KMS-11 (cell line): ENCODE measurements around the gene PLXNB2.

Experiments used
- H2AFZ ChIP-seq: fragments of 200-600 bp; sonication (generic); 2 replicates; pipeline ENCODE4 v1.6.1; 2016; ENCODE audit warnings: antibody characterized with exemption, mixed run types, low read depth
- H3K27ac ChIP-seq: fragments of 200-600 bp; sonication (generic); 2 replicates; pipeline ENCODE4 v1.6.1; 2016; ENCODE audit warnings: mild to moderate bottlenecking, mixed run types
- H3K27me3 ChIP-seq: fragments of 200-600 bp; sonication (generic); 2 replicates; pipeline ENCODE4 v1.6.1; 2017; ENCODE audit warnings: mild to moderate bottlenecking, low read depth, mixed run types, moderate library complexity; ENCODE audit not compliant: insufficient read depth
- H3K36me3 ChIP-seq: fragments of 200-600 bp; sonication (generic); 2 replicates; pipeline ENCODE4 v1.6.1; 2017; ENCODE audit warnings: mild to moderate bottlenecking, mixed run types; ENCODE audit not compliant: insufficient read depth
- H3K4me1 ChIP-seq: fragments of 200-600 bp; sonication (generic); 2 replicates; pipeline ENCODE4 v1.6.1; 2016; ENCODE audit warnings: mild to moderate bottlenecking, low read depth, mixed run types; ENCODE audit not compliant: poor library complexity, severe bottlenecking
- H3K4me2 ChIP-seq: fragments of 200-600 bp; sonication (generic); 2 replicates; pipeline ENCODE4 v1.7.0; 2016; ENCODE audit warnings: mild to moderate bottlenecking, mixed run types
- H3K4me3 ChIP-seq: fragments of 200-600 bp; sonication (generic); IDR thresholded peaks from 2 replicates; pipeline ENCODE4 v1.6.1; 2017; ENCODE audit warnings: low read depth, low read length, mixed read lengths; ENCODE audit not compliant: insufficient read depth
- H3K79me2 ChIP-seq: fragments of 200-600 bp; sonication (generic); 2 replicates; pipeline ENCODE4 v1.6.1; 2016; ENCODE audit warnings: low read depth, mixed run types; ENCODE audit not compliant: insufficient read depth
- H3K9ac ChIP-seq: fragments of 200-600 bp; sonication (generic); 2 replicates; pipeline ENCODE4 v1.6.1; 2016; ENCODE audit warnings: mild to moderate bottlenecking, mixed run types
- H4K20me1 ChIP-seq: fragments of 200-600 bp; sonication (generic); 2 replicates; pipeline ENCODE4 v1.6.1; 2016; ENCODE audit warnings: mild to moderate bottlenecking, mixed run types; ENCODE audit not compliant: insufficient read depth
- CTCF ChIP-seq: fragments of 200-600 bp; sonication (generic); conservative IDR thresholded peaks from 2 replicates; pipeline ENCODE4 v1.6.1; 2017; ENCODE audit warnings: low read depth, mild to moderate bottlenecking, antibody characterized with exemption, low read length, moderate library complexity, mixed read lengths

PLXNB2 gene

DNA sequence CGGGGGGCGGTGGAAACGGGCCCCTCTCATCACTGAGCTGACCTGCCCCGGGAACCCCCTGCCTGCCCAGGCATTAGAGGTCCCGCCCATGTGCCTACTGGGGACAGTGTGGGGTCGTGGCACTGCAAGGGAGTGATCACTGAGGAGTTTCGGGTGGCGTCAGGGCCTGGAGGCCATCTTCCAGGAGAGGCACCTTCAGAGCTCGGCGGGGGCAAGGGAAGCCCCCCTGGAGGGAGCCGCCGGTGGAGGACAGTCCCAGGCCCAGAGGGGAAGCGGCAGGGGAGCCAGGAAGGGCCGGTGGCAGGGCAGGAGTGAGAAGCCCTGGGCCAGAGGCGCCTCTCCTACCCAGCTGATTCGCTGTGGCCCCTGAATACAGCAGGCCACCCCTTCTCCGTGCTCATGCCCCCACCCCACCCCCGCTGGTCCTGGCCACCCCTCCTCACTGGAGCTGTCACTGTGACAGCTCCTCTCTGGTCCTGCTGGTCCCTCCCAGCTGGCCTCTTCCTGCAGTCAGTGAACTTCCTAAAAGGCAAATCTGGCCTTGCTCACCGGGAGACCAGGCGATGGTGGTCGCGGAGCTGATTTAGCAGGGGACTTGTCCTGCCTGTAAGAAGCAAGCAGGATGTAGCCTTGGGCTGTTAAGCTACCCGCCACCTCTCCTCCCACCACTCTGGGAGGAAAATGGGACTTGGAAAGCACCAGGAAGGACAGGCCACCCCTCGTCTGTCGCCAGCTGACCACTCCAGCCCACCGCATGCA, 35.2 kb downstream of the PLXNB2 start:
- Histone ChIP-seq H3K27me3 (no peaks in the 10 kb centered on the region), H3K9ac (no peak overlapping the region), H3K4me2 (no peak overlapping the region), H3K4me1 (peaks cover 15% of the 10 kb centered on the region), H3K79me2 (no peaks in the 10 kb centered on the region), H4K20me1 (no peaks in the 10 kb centered on the region), H3K4me3 (no peak overlapping the region), H3K27ac (no peak overlapping the region), H3K36me3 (no peaks in the 10 kb centered on the region), H2AFZ (no peak overlapping the region)
- no peak for TF ChIP-seq CTCF

- Histone ChIP-seq H3K4me2 (peak overlapping the region; percentile 92), H3K27me3 (no peaks in the 10 kb centered on the region), H3K9ac (no peak overlapping the region), H3K79me2 (no peaks in the 10 kb centered on the region), H4K20me1 (no peaks in the 10 kb centered on the region), H3K27ac (no peak overlapping the region), H3K36me3 (no peaks in the 10 kb centered on the region), H3K4me3 (no peak overlapping the region), H2AFZ (no peak overlapping the region; the same call in 1 of the 2 replicates), H3K4me1 (peaks cover 15% of the 10 kb centered on the region)
- TF ChIP-seq CTCF = no peak
Measured at GRCh38 chr22:50271519-50271970, 35.9 kb downstream of the PLXNB2 start.

GRCh38 chr22:50270666-50271394, 36.6 kb downstream of the PLXNB2 start:
- H3K79me2 ChIP-seq = no peaks in the 10 kb centered on the region
- H2AFZ ChIP-seq = peak overlapping the region; percentile 41; the same call in 1 of the 2 replicates

More at GRCh38 chr22:50270666-50271394, 36.6 kb downstream of the PLXNB2 start:
- Histone ChIP-seq H3K27ac (no peak overlapping the region), H3K4me1 (peaks cover 15% of the 10 kb centered on the region), H4K20me1 (no peaks in the 10 kb centered on the region), H3K4me3 (no peak overlapping the region), H3K4me2 (peak overlapping the region; percentile 92), H3K27me3 (no peaks in the 10 kb centered on the region), H3K36me3 (no peaks in the 10 kb centered on the region), H3K9ac (no peak overlapping the region)
- no peak for TF ChIP-seq CTCF
